Astrocyte (in vitro differentiated cells and primary cell): Measurements from ENCODE around the gene CDC45. TPM values are rescaled to one million over a fixed set of nuclear protein-coding genes. Genes with fewer than 3 reads are reported as not detected.

Source experiments
- DNase-seq: peaks from one replicate; pipeline ENCODE4 v3.0.0-alpha.2; 2010; ENCODE audit warnings: low read depth
- FAIRE-seq: peaks from 2 replicates; lab custom pipeline; 2011; peaks lifted over from hg19 to GRCh38; lab: Jason Lieb, UNC
- H2AFZ ChIP-seq: 2 replicates; pipeline ENCODE4 v1.6.0; 2012; ENCODE audit warnings: low read depth, low read length, inconsistent platforms
- H3K27ac ChIP-seq: 2 replicates; pipeline ENCODE4 v1.5.1; 2011; ENCODE audit warnings: low read depth, low read length, inconsistent platforms
- H3K27me3 ChIP-seq: 2 replicates; pipeline ENCODE4 v1.6.0; 2011; ENCODE audit warnings: low read length, inconsistent platforms; ENCODE audit not compliant: insufficient read depth
- H3K36me3 ChIP-seq: 2 replicates; pipeline ENCODE4 v1.5.1; 2011; ENCODE audit warnings: low read length, inconsistent platforms; ENCODE audit not compliant: insufficient read depth
- H3K4me1 ChIP-seq: 2 replicates; pipeline ENCODE4 v1.5.1; 2011; ENCODE audit warnings: low read length, inconsistent platforms; ENCODE audit not compliant: insufficient read depth
- H3K4me2 ChIP-seq: 2 replicates; pipeline ENCODE4 v1.6.0; 2012; ENCODE audit warnings: low read length, inconsistent platforms
- H3K4me3 ChIP-seq: 2 replicates; pipeline ENCODE4 v1.5.1; 2011; ENCODE audit warnings: low read depth, mild to moderate bottlenecking, low read length, inconsistent platforms; ENCODE audit not compliant: insufficient read depth
- H3K79me2 ChIP-seq: 2 replicates; pipeline ENCODE4 v1.6.0; 2012; ENCODE audit warnings: mild to moderate bottlenecking, low read length, inconsistent platforms; ENCODE audit not compliant: insufficient read depth
- H3K9ac ChIP-seq: 2 replicates; pipeline ENCODE4 v1.6.0; 2012; ENCODE audit warnings: mild to moderate bottlenecking, low read length, inconsistent platforms
- H3K9me3 ChIP-seq: 2 replicates; pipeline ENCODE4 v1.5.1; 2012; ENCODE audit warnings: low read depth, mild to moderate bottlenecking, low read length, inconsistent platforms; ENCODE audit not compliant: insufficient read depth
- H4K20me1 ChIP-seq: 2 replicates; pipeline ENCODE4 v1.6.0; 2012; ENCODE audit warnings: low read length, inconsistent platforms; ENCODE audit not compliant: insufficient read depth
- H3K27ac Mint-ChIP-seq: one replicate; pipeline ENCODE4 v1.8.0; 2021; ENCODE audit warnings: mild to moderate bottlenecking, mixed read lengths; ENCODE audit not compliant: unreplicated experiment
- H3K27me3 Mint-ChIP-seq: one replicate; pipeline ENCODE4 v1.8.0; 2021; ENCODE audit warnings: low read depth, mixed read lengths; ENCODE audit not compliant: unreplicated experiment
- H3K36me3 Mint-ChIP-seq: one replicate; pipeline ENCODE4 v1.8.0; 2021; ENCODE audit warnings: low read depth, mixed read lengths; ENCODE audit not compliant: unreplicated experiment
- H3K4me1 Mint-ChIP-seq: one replicate; pipeline ENCODE4 v1.8.0; 2021; ENCODE audit warnings: low read depth, mixed read lengths; ENCODE audit not compliant: unreplicated experiment
- H3K4me3 Mint-ChIP-seq: one replicate; pipeline ENCODE4 v1.8.0; 2021; ENCODE audit warnings: mild to moderate bottlenecking, moderate library complexity, mixed read lengths; ENCODE audit not compliant: unreplicated experiment
- H3K9me3 Mint-ChIP-seq: one replicate; pipeline ENCODE4 v1.8.0; 2021; ENCODE audit warnings: mild to moderate bottlenecking, mixed read lengths; ENCODE audit not compliant: unreplicated experiment
- CTCF ChIP-seq: IDR thresholded peaks from 2 replicates; pipeline ENCODE4 v1.5.1; 2011; ENCODE audit warnings: low read depth, mild to moderate bottlenecking, inconsistent platforms, low read length, moderate library complexity; ENCODE audit not compliant: insufficient read depth
- EZH2 ChIP-seq: IDR thresholded peaks from 2 replicates; pipeline ENCODE4 v1.6.1; 2012; ENCODE audit warnings: mild to moderate bottlenecking, low read length, inconsistent platforms; ENCODE audit not compliant: insufficient read depth
- total RNA-seq: library from RNA; stranded (reverse); gene quantifications from 2 replicates; pipeline ENCODE4 v1.2.1, GENCODE V29; 2021

Gene CDC45
- total RNA-seq, 1 donor from 2014 or later = 2.1 TPM

GRCh38 chr22:19450363-19451175, 29.2 kb upstream of the CDC45 start:
- DNase-seq (no peak), FAIRE-seq (no peak)
- Mint-ChIP-seq H3K4me1 (peaks cover 11% of the 10 kb centered on the region), H3K27ac (no peak overlapping the region), H3K9me3 (no peaks in the 10 kb centered on the region), H3K4me3 (no peak overlapping the region), H3K36me3 (peaks cover 18% of the 10 kb centered on the region), H3K27me3 (no peaks in the 10 kb centered on the region)
- Histone ChIP-seq H3K79me2 (peaks cover 19% of the 10 kb centered on the region), H3K27me3 (no peaks in the 10 kb centered on the region), H2AFZ (no peak overlapping the region), H4K20me1 (peaks cover 15% of the 10 kb centered on the region), H3K4me2 (no peak overlapping the region), H3K36me3 (peaks cover 48% of the 10 kb centered on the region), H3K4me1 (peaks cover 8% of the 10 kb centered on the region), H3K27ac (no peak overlapping the region), H3K9ac (no peak overlapping the region), H3K9me3 (no peaks in the 10 kb centered on the region), H3K4me3 (no peak overlapping the region)
- TF ChIP-seq EZH2 (no peak), CTCF (no peak)

- TF ChIP-seq EZH2 = no peak
- no peak for TF ChIP-seq CTCF
- Mint-ChIP-seq H3K4me3 (no peak overlapping the region), H3K27ac (no peak overlapping the region), H3K9me3 (no peaks in the 10 kb centered on the region), H3K36me3 (peaks cover 27% of the 10 kb centered on the region), H3K27me3 (no peaks in the 10 kb centered on the region), H3K4me1 (peaks cover 9% of the 10 kb centered on the region)
- Histone ChIP-seq H3K27me3 (no peaks in the 10 kb centered on the region), H3K27ac (no peak overlapping the region), H3K4me1 (peaks cover 14% of the 10 kb centered on the region), H3K36me3 (peaks cover 56% of the 10 kb centered on the region), H3K9me3 (no peaks in the 10 kb centered on the region), H3K4me2 (no peak overlapping the region), H3K9ac (no peak overlapping the region), H2AFZ (no peak overlapping the region), H4K20me1 (peaks cover 15% of the 10 kb centered on the region), H3K79me2 (peaks cover 9% of the 10 kb centered on the region), H3K4me3 (no peak overlapping the region)
- no peak for FAIRE-seq
- no peak for DNase-seq
These were observed 28.1 kb upstream of the CDC45 start for GRCh38 chr22:19451570-19451969.

GRCh38 chr22:19453718-19454117, 26.0 kb upstream of the CDC45 start:
- no peak for DNase-seq
- no peaks in the 10 kb centered on the region for H3K27me3 ChIP-seq
- Mint-ChIP-seq H3K36me3 (peaks cover 31% of the 10 kb centered on the region), H3K27ac (no peak overlapping the region), H3K9me3 (no peaks in the 10 kb centered on the region), H3K27me3 (no peaks in the 10 kb centered on the region), H3K4me3 (no peak overlapping the region), H3K4me1 (peaks cover 3% of the 10 kb centered on the region)
- H3K27ac ChIP-seq = no peak overlapping the region
- no peak overlapping the region for H2AFZ ChIP-seq
- H3K4me3 ChIP-seq = no peak overlapping the region
- H3K9ac ChIP-seq = no peak overlapping the region
- TF ChIP-seq EZH2 (no peak), CTCF (no peak)
- H3K9me3 ChIP-seq = no peaks in the 10 kb centered on the region
- H3K4me1 ChIP-seq = peaks cover 8% of the 10 kb centered on the region
- FAIRE-seq = no peak
- H3K36me3 ChIP-seq = peaks cover 69% of the 10 kb centered on the region
- H4K20me1 ChIP-seq = peaks cover 11% of the 10 kb centered on the region
- no peak overlapping the region for H3K4me2 ChIP-seq
- no peaks in the 10 kb centered on the region for H3K79me2 ChIP-seq
